Fibroblast of pulmonary artery (primary cell): ENCODE data around the gene CCDC33.

ENCODE experiments used
- DNase-seq: peaks from one replicate; pipeline ENCODE4 v3.0.0-alpha.2; 2010; ENCODE audit warnings: low read depth
- H3K4me3 ChIP-seq: replicated peaks from 2 replicates; pipeline ENCODE4 v1.5.1; 2011; ENCODE audit warnings: low read depth, mild to moderate bottlenecking, control low read depth, low read length, moderate library complexity
- TF ChIP-seq, protein P1 (sequence below): IDR thresholded peaks from 2 replicates; pipeline ENCODE4 v1.5.1; 2011; ENCODE audit warnings: mild to moderate bottlenecking, control low read depth, low read length, inconsistent platforms; ENCODE audit errors: missing control alignments

CCDC33 gene

DNA sequence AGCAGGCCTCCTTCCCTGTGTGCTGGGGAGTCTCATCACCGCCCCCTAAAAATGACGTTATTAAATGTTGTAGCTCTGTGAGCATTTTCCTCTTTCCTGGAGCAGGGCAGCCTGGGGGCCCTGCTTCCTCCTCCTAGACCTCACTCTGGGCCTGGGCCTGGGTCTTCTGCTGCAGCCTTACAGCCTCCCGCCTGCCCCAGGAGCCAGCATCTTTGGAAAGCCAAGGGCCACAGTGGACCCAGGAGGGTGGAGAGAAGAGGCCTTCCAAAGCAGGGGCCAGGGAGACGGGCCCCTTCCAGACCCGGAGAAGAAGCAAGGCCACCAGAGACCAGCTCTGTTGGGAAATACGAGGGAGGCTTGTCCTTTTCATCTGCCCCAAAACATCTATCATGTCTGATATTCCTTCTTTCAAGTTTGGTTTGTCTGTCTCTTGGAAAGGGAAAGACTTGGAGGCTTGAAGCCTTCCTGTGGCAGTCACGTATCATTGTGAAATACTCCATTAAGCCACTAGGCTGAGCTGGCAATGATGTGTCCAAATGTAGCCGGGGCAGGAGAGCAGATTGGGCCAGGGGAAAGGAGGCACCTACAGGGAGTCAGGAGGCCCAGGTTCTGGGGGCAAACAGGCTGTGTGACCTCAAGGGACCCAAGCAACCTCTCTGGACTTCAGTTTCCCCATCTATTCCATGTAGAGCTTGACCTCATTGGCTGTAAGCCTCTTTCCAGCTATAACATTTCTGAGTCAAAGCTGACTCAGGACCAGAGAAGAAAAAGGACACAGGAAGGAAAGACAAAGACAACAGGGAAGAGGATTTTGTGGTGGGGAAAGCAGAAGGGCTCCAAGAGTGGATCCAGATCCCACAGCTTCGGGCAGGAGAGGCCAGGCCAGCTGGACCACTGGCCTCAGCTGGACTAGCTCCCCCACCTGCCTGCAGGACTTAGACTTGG is 100.2 kb downstream of the CCDC33 start:
- no peak overlapping the region for H3K4me3 ChIP-seq
- peak; percentile 35 for DNase-seq
- TF ChIP-seq, protein P1, sequence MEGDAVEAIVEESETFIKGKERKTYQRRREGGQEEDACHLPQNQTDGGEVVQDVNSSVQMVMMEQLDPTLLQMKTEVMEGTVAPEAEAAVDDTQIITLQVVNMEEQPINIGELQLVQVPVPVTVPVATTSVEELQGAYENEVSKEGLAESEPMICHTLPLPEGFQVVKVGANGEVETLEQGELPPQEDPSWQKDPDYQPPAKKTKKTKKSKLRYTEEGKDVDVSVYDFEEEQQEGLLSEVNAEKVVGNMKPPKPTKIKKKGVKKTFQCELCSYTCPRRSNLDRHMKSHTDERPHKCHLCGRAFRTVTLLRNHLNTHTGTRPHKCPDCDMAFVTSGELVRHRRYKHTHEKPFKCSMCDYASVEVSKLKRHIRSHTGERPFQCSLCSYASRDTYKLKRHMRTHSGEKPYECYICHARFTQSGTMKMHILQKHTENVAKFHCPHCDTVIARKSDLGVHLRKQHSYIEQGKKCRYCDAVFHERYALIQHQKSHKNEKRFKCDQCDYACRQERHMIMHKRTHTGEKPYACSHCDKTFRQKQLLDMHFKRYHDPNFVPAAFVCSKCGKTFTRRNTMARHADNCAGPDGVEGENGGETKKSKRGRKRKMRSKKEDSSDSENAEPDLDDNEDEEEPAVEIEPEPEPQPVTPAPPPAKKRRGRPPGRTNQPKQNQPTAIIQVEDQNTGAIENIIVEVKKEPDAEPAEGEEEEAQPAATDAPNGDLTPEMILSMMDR: peak; percentile 6

DNA sequence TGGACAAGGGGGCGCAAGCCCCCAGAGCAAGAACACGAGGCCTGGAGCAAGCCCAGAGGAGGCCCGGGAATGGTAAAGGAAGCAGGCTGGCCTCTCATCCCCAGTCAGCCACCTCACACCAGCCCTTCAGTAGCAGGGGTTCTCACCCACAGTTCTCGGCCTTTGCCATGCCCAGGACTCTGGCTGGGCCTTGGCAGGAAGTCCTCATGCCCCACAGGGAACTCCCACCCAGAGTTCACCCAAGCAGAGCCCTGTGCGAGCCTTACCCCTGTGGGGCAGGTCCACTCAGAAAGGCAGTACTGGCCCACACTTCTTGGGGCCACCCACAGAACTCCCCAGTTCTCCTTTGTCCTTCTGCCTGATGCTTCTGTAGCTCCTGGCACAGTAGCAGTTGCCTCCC is 101.0 kb downstream of the CCDC33 start:
- TF ChIP-seq, protein P1: no peak
- H3K4me3 ChIP-seq: no peak overlapping the region
- DNase-seq: no peak

DNA sequence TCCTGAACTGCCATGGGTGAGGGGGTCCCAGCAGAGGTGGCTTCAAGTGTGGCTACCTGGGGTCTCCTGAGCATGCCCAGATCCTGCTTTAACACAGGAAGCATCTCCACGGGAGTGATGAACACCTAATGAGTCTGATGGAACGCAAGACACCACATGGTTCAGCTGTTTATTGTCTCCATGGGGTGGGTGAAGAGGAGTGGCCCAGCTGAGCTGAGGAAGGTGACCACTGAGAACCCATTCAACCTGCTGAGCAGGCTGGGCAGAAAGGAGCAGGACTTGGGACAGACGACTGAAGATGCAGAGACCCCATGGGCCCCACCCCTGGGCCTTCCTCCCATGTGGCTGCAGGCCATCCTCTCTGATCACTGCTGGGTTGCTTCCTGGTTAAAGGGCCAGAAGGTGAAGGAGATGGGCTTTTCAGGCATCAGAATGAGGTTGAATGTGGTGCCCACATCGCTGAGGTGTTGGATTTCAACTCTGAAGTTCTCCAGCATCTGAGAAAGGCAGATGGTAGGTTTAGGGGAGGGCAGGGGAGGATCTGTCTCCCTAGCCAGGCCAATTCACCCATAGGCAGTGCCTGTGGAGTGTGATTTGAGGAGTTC is 101.6 kb downstream of the CCDC33 start:
- no peak for DNase-seq

DNA sequence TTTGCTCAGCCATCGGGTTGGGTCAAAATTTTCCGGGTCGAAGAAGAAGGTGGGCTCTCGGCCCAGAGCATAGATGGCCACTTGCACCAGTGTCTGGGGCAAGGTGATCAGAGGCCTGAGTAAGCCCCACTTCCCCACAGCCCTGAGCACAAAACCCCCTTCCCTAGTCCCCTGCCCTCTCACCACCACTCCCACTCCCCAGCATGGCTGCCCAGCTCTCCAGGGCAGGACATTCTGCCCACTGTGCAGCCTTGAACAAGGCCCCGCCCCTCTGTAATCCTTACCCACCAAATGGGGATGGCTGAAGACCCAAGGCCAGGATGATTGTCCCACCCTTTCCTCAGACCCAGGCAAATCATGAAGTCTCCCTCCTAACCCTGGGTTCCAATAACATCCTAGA is 102.5 kb downstream of the CCDC33 start:
- TF ChIP-seq, protein P1: no peak
- H3K4me3 ChIP-seq: no peak overlapping the region
- DNase-seq: no peak

More for the DNA sequence above, 101.6 kb downstream of the CCDC33 start:
- TF ChIP-seq, protein P1: no peak
- no peak overlapping the region for H3K4me3 ChIP-seq

DNA sequence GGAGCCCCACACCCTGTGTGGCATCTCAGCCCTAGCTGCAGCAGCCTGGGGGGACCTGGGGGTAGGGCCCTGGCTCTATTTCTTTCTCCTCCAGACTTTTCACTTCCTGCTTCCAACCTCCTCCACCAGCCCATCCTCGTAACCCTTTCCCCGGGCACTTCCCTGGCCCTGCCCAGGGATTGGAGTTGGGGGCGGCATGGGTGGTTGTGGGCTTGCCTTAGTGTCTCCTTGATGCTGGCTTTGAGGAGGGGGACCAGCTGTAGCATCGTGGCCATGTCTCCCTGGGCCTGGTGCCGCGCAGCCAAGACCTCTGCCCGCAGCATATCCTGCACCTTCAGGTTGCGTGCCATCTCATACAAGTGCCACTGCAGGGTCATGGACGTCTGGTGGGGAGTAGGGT is 103.2 kb downstream of the CCDC33 start:
- H3K4me3 ChIP-seq: no peak overlapping the region
- no peak for DNase-seq
- TF ChIP-seq, protein P1: no peak

DNA sequence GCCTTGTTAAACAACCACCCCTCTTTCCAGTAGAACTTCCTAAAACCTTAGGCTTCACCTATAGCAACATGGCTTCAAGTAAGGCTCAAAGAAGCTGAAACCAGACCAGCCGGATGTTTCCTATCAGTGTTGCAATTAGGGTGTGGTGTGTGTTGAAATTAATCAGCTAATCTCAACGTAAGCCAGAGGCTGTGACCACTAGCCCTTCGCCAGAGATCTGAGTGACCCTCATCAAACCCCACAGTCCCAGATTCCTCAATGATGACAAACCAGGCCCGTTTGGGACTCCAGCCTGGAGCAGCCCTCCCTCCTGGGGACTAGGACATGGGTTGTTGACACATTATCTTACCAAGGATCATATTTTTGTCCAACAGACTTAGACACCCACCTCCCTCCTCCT is 104.0 kb downstream of the CCDC33 start:
- H3K4me3 ChIP-seq: no peak overlapping the region
- TF ChIP-seq, protein P1: no peak
- DNase-seq: peak; percentile 29
